DMS153 treated with DMSO at 0.1 percent for 48 hours (cell line): ENCODE results near the gene ZNG1B.
"Not testable (repeated sequence)": the region's sequence is repeated elsewhere in the genome, so short reads cannot be mapped to it uniquely, and the experiment has no call there.

ENCODE experiments used
- DNase-seq: peaks from one replicate; lab custom pipeline; 2025; ENCODE audit not compliant: unreplicated experiment; lab: John Stamatoyannopoulos, UW

The ZNG1B gene

GRCh38 chr2:113503094-113504042 lies 65.9 kb downstream of the ZNG1B start:
- DNase-seq, result not testable (repeated sequence)

- not testable (repeated sequence) for DNase-seq
Measured at GRCh38 chr2:113504081-113504480, 66.6 kb downstream of the ZNG1B start.

- not testable (repeated sequence) for DNase-seq
Measured at GRCh38 chr2:113507394-113508140, 70.1 kb downstream of the ZNG1B start.

GRCh38 chr2:113508187-113508586 lies 70.7 kb downstream of the ZNG1B start:
- DNase-seq, result not testable (repeated sequence)

- not testable (repeated sequence) for DNase-seq
Measured at GRCh38 chr2:113510913-113511312, 73.4 kb downstream of the ZNG1B start.

GRCh38 chr2:113511859-113512258 lies 74.4 kb downstream of the ZNG1B start:
- not testable (repeated sequence) for DNase-seq

GRCh38 chr2:113515457-113515856 lies 78.0 kb downstream of the ZNG1B start:
- not testable (repeated sequence) for DNase-seq

GRCh38 chr2:113515995-113516394 lies 78.5 kb downstream of the ZNG1B start:
- not testable (repeated sequence) for DNase-seq

GRCh38 chr2:113517025-113517424 lies 79.5 kb downstream of the ZNG1B start:
- DNase-seq, result not testable (repeated sequence)

GRCh38 chr2:113520837-113521236 lies 83.3 kb downstream of the ZNG1B start:
- not testable (repeated sequence) for DNase-seq

- DNase-seq, result not testable (repeated sequence)
Measured at GRCh38 chr2:113521492-113521891, 84.0 kb downstream of the ZNG1B start.

GRCh38 chr2:113524986-113525385 lies 87.5 kb downstream of the ZNG1B start:
- DNase-seq, result not testable (repeated sequence)

GRCh38 chr2:113527350-113528045 lies 90.0 kb downstream of the ZNG1B start:
- not testable (repeated sequence) for DNase-seq

- DNase-seq, result not testable (repeated sequence)
Measured at GRCh38 chr2:113528126-113528525, 90.6 kb downstream of the ZNG1B start.

GRCh38 chr2:113528904-113529303 lies 91.4 kb downstream of the ZNG1B start:
- not testable (repeated sequence) for DNase-seq

GRCh38 chr2:113532991-113533390 lies 95.5 kb downstream of the ZNG1B start:
- not testable (repeated sequence) for DNase-seq

GRCh38 chr2:113536573-113536972 lies 99.1 kb downstream of the ZNG1B start:
- DNase-seq, result not testable (repeated sequence)

GRCh38 chr2:113540834-113541203 lies 103.3 kb downstream of the ZNG1B start:
- not testable (repeated sequence) for DNase-seq

GRCh38 chr2:113541204-113541975 lies 103.9 kb downstream of the ZNG1B start:
- DNase-seq, result not testable (repeated sequence)

GRCh38 chr2:113541976-113542485 lies 104.5 kb downstream of the ZNG1B start:
- not testable (repeated sequence) for DNase-seq
